Measurements from ENCODE around the gene MYOF. TPM values are rescaled to one million over a fixed set of nuclear protein-coding genes. Genes with fewer than 3 reads are reported as not detected.
"Not testable (repeated sequence)": the region's sequence is repeated elsewhere in the genome, so short reads cannot be mapped to it uniquely, and the experiment has no call there.

Gene MYOF
- total RNA-seq, 1 donor from 2014 or later: 3.6 TPM

DNA sequence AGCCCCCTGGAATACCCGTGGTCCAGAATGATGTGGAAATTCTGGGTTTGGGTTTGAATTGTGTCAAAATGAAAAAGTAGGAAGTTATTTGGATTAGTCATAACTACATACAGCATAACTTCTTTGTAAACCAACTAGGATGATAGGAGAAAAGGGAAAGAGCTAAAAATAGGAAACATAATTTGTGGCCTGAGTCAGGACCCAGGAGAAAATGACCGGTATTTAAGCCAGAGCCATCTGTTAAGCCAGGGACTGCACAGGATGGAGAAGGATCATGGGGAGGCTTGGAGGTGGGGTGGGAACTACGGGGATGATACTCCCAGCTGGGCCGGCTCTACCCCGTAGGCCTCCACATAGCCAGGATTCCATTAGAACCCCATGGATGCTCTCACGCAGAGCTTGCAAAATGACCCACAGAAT is 98.6 kb downstream of the MYOF start:
- no peak for DNase-seq

DNA sequence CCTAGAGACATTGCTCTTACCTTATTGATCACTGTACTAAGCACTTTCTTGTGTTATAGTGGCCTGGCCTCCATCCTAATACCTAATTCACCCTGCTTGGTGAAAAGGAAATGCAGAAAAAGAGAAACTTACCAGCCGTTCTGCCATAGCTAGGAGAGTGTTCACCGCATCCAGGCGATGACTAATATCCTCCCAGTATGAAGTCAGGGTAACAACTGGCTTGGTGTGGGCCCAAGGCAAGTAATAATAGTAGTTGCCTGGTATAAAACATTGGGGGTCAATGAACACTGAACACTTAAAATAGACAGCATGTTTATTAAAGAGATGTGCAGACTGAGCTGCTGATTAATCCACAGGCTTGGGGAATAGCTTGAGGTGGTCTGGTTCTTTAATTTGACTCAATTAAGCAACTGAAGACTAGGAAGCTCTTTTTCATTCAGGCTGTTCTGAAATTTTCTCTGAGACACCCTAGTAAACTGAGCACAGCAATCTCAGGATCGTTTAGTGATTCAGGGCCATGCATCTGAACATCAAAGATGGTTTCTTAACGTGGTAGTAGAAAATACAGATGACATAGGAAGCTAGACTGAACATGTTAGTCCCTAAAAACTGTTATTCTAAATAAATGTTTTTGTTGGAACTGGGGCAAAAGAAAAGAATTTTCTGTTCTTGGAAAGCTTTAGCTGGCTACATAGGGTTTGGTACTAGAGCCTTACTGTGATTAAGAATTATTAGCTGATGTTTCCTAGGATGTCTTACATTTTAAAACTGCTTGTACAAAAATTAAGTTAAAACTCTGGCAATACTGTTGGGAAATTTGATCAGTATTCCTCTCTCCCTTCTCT is 102.2 kb downstream of the MYOF start:
- DNase-seq: no peak

DNA sequence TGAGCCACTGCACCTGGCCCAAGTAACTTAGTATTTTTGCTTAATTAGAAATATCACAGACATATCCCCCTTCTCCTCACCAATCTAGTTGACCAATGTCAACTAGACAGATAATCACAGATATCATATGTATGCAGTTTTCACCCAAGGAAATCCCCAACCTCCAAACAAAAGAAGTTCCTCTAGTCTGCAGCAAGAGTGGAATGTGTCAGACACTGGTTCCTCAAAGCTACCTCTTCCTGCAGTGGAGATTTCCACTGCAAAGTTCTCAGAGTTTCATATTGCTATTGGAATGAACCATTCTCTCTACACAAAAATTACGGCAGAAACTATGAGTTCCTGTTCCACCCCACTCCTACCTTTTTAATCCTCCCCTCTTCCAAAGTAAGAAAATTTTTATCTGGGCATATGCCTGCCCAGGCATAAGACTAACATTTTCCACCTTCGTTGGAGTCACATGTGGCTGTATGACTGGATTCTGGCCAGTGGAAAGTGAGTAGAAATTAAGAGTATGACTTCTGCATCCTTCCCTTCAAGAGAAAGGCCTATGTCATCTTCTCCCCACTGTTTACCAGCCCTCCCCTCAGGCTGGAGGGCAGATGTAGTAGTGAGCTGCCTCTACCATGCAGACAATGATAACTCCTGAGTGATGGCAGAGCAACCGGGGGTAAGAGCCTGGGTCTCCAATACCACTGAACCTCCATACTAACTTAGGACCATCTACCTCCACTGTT is 103.0 kb downstream of the MYOF start:
- no peak for DNase-seq

DNA sequence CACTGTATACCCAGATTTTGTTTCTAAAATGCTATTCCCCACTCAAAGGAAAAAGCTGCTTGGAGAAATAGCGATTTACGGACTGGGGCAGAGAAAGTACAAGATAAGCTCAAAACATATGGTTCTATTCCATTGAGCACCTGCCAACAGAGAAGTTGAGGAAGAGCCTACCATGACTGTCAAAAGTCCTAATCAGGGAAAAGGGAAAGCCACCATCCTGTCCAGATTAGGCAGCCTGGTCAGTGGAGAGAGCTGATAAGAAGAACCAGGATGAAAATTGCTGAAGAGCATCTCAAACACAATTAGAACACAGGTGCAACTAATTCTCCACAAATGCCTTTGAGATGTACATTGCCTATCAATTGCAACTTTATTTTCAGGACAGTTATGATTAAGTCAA is 104.1 kb downstream of the MYOF start:
- DNase-seq: no peak

DNA sequence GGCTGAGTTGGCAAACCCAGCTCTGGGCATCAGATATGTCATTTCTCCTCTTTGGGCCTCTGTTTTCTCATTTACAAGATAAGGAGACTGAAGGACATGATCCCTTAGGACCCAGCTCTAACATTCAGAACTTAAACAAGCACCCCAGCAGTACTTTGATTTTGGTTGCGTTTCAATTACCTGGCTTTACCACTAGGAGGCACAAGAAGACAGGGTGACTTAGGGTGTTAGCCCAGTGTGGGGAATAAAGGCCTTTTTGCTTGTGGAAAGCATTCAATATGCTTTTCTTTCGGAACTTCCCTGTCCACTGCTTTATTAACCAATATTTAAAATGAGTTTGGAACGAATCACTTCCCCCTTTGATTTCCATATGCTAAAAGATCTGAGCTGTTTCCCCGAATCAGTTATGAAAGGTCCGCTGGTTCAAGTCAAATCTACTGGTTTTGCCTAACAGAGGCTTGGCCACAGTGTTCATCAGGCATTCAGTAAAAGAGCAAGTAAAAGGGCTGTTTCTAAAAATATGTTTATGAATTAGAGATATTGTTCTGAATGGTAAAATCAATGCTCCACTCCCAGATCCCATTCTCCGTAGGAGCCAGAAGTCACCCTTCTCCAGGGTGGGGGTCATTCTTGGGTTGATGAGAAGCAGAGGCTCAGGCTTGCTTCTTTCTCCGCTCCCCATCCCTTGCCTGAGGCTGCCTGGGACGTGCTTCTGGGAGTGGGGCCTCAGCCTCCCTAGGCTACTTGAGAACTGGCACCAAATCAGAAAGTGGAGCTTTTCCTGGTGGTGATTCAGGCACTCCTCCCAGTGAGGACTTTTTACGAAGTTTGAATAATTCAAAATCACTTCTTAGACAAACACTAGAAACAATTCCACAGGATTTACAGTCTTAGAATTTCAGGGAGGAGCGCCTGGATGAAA is 105.5 kb downstream of the MYOF start:
- DNase-seq: no peak

DNA sequence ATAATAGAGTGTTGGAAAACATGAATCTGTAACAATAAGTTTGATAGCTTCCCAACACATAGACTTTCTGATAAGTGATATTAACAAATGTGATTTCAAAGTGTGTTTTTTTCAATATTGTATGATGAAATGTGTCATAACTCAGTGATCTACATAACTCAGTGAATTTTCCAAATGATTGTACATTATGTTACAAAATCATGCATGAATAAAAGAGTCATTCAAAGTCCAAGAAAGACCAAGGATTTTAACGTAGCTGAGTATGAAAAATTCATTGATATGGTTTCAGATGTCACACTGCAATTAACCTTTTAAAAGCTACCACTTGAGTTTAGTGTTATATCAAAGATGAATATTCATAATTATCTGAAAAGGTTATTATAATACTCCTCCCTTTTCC is 111.2 kb downstream of the MYOF start:
- DNase-seq: no peak

DNA sequence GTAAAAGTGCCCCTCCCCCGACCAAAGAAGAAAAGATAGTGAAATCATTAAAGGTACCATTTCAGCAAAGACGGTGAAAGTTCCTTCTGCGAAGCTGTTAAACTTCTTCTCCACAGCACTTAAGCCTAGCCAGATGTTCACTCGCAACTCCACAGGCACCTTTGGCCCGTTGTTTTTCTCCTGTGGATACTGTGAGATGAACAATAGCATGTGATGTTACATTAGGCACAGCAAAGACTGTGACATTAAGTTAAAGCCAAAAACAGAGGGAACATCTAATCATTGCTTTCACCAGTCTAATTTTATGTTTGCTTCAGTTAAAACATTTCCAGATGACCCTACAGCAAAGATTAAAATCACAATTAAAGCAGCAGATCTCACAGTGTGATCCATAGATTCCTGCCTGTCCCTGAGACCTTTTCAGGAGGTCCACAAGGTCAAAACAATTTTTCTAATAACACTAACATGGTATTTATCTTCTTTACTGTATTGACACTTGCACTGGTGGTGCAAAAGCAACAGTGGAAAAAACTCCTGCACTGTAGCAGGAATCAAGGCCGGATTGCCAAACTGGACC is 112.5 kb downstream of the MYOF start:
- no peak for DNase-seq

DNA sequence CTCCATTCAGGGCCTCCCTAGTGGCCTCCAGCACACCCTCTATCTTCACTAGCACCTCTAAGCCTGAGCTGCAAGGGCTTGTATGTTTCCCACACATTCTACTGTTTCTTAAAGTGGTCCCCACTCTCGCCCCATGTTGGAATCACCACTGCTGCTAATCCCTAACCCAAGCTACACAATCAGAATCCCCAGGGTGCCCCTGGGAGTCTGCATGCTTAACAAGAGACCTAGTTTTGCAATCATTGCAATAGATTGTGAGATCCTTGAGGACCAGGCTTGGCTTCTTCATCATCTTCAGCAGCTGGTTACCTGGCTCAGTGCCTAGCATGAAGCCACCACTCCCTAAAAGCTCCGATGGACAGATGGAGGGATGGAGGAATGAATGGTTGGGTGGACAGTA is 113.9 kb downstream of the MYOF start:
- no peak for DNase-seq

DNA sequence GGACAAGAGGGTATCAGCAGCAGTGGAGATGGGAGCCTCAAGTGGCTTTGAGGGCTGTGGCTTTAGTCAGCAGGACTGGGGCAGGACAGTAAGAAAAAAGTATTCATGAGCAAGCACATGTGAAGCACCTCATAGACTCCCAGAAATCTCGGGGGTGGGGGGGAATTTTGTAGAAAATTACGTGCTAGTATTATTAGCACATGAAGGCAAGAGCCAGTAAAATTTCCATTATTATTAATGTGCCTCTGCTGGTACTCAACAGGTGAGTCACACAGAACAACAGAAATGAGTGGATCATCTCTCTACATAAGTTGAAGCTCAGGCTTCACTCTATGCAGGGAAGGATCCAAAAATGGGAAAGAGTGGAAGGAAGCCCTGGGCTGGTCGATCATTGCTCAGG is 114.5 kb downstream of the MYOF start:
- DNase-seq: no peak

DNA sequence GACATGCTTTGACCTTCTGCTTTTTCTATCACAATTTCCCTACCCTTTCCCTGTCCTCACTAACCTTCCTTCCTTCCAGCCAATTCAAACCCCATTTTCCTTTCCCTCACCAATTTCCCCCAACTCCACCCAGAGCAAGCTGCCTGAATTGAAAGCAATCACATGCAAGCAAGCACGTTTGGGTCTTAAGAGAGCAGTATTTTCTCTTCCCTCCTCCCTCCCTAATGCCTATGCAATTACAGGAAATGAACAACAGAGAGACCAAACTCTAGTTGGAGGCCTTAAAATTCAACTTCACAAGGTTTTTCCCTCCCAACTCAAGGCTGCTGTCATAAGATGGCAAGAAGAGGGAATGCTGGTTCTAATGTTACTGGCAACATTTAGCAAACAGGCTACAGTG is 117.2 kb downstream of the MYOF start:
- no peak for DNase-seq

DNA sequence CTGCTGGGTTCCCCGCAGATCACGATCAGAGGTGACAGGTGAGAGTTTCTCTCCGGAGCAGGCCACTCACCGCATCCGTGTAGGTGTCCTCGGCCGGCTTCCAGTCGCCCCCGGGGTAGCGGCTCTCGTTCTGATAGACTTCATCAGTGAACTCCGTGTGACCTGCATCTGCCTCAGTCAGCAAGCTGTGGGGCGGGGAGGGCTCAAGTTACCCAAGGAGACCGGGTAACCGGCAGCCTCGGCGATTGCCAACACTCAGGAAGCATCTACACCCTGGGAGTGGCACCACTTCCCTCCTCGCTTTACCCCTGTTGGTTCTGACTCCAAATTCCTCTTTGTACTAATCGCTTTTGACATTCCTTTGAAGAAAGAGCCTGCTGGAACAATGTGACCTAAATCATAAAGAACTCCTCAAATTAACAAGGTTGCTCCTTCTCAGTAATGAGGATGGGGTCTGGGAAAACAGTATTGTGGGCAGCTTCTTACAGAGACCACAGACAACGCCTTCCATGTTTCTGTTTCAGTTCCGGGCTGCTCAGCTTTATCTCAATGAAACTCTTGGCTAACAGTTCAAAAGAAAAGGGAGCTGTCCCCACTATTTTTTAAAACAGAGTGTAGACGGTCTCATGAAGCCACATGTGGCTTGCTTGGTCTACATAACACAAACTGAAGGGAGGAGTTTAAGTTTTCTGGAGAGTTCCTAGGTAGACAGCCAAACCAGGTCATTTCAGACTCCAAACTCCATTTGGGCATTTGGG is 118.1 kb downstream of the MYOF start:
- DNase-seq: no peak

DNA sequence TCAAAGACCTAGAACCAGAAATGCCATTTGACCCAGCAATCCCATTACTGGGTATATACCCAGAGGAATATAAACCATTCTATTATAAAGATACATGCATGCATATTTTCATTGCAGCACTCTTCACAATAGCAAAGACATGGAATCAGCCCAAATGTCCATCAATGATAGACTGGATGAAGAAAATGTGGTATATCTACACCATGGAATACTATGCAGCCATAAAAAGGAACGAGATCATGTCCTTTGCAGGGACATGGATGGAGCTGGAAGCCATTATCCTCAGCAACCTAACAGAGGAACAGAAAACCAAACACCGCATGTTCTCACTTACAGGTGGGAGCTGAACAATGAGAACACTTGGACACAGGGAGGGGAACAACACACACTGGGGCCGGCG is 123.7 kb downstream of the MYOF start:
- not testable (repeated sequence) for DNase-seq

DNA sequence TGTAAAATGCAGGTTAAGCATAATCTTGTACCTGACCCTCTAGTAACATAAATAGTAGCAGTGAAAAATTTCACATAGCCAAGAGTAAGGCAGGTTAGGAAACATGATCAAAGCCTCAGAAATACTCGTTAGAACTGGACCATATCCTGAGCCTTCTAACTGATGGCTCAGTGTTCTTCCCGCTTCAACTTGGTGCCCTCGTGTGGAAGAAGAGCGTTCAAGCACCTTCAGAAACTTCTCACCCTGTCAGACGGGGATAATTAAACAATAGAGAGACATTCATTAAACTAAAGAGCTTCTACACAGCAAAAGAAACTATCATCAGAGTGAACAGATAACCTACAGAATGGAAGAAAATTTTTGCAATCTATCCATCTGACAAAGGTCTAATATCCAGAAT is 124.5 kb downstream of the MYOF start:
- no peak for DNase-seq

DNA sequence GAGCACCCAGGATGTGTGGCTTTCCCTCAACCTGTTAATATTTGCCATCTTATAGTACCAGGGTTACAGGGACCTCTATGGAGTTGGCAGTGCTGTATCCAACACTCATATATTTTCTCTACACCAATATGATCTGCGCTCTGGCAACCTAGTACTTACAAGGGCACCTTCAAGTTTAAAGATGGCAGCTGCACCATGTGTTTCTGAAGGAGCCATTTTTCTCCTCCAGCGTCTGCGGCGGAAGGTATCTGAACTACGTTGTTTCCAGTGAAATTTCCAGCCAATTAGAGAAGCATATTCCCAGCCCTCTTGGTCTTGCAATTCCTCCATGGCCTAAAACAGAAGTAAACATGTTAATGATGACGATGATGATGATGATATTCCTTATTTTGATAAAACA is 125.6 kb downstream of the MYOF start:
- DNase-seq: no peak

DNA sequence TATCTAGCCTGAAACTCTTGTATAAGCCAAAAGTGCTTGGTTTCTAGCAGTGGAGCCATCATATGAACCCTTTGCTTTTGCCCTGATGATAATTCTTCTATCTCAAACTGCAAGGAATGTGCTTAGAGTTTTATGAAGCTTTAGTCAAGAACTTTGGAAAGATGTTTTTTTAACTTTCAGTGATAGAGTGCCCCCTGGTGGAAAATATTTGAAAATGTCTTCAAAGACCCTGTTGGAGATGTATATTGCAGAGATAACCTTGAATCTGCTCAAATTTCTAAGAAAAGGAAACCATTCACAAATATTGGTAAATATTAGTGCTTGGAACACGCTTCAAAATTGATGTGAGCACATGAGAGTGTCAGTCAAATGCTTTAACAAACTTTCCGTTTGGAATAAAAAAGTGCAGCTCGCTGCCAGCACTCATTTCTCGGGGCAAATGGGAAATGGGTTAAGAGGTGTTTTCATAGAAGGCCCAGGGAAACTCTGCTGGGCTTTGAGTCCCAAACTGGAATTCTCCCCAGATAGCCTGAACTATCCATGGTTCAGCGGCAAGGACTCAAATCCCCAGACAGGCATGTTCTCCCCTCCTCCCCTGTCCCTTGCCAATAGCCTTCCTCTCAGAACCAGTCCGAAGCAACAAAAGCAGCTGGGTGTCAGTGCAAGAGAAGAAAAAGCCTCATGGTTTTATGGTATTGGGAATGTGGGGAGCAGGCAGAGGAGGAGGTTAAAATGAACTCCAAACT is 129.3 kb downstream of the MYOF start:
- no peak for DNase-seq

DNA sequence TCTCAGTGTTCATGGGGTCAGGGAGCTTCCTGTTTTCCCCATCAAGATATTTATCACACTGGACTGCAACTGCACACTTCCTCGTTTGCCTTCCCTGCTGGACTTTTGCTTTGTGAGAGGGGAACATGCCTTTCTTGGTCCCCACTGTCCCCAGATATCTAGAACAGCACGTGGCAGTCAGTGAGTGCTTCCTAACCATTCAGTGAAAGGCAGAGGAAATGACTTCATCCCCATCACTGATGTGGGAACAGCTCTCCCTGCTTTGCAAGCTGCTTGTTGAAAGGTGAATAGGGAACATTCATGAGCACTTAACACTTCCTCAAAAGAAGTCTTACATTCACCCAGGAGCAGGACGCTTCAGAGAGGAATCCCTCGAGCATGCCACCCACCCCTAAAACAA is 135.4 kb downstream of the MYOF start:
- DNase-seq: no peak

DNA sequence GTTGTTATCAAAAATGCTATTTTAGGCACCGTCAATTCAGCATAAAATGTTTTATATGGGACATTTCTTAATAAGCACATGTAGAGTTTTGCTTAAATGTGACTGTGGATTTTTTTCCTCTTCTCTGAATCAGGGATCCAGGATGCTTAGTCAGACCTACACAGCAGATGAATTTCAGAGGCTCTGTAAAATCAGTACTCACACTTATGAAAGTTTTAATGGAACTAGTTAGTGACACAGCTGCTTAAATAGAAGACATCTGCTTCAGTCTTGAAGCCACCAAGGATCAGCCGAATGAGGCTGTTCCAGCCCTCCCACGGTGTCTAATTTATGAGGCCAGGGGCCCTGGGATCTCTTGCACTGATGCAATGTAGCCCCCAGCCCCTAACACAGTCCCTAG is 136.0 kb downstream of the MYOF start:
- DNase-seq: no peak

DNA sequence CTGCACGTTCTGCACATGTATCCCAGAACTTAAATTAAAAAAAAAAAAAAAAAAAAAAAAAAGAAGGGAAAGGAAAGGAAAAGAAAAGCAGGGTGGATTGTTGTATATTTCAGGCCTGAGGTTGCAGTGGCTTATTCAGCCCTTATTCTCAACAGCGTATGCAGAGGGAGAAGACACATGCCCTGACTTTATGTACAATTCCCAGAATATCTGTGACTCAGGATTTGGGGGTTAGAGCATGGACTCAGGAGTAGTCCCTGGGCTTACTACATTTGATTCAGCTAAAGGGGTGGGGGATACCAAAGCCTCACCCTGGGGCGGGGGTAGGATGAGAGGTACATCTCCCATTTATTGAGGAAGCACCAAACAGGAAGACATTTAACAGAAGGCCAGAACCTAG is 137.4 kb downstream of the MYOF start:
- DNase-seq: no peak

DNA sequence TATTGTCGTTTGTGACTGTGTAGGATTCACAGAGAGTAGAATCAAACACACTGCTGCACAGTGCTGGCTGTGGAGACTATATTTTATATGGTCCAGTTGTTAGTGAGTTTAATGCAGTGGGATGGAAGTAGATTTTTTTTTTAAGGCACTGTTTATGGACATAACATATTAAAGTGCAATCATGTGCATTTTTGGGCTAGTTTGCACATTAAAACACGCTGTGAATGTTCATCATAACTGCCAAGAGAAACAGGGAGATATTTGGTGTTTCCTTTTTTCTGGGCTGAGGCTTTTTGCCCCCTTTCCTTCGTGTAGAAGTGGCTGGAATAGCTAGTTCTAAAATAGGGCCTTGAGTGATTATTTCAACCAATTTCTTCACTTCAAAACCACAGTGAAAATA is 139.2 kb downstream of the MYOF start:
- DNase-seq: no peak

DNA sequence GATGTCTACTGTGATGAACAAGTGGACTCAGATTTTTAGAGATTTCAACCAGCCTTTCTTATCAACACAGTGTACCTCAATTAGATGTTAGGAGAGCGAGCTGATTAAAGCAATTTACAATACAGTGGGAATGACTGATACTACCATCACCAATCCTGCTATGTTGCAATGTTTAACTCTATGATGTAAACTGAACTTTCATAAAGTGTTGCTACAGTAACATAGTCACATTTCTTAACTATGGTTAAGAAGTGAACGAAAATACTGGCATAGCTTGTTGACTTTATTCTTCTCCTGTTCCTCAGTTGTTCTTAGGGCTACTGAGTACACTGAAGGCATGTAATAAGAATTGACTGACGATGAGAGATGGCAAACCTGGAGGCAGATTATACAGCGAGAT is 139.8 kb downstream of the MYOF start:
- no peak for DNase-seq

DNA sequence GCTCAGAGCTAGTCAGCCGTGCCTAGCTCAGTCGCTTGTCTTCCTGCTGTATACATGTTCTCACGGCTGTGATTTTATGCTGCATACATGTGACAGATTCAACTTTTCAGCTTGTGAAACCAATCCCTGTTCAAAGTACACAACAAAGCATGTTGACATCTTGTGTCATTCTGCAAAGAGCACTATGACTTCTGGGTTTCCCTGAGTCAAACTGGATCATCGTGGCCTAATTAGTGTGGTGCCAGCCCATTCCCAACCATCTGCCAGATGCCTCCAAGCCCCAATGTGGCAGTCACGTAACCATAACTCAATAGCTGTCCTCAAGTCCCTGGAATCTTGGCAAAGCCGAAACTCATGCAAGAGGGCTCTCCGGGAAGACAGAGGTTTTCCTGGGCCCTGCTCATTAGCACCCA is 144.8 kb downstream of the MYOF start:
- DNase-seq: no peak

All from occipital lobe (tissue), 2 donors.